GM12874 (cell line): ENCODE data around the gene PLCB1.

ENCODE experiments used
- TF ChIP-seq, protein P1 (sequence below): IDR thresholded peaks from 2 replicates; pipeline ENCODE4 v1.5.1; 2011; ENCODE audit warnings: low read depth, mild to moderate bottlenecking, control low read depth, low read length, moderate library complexity; ENCODE audit not compliant: insufficient read depth

PLCB1 gene

DNA sequence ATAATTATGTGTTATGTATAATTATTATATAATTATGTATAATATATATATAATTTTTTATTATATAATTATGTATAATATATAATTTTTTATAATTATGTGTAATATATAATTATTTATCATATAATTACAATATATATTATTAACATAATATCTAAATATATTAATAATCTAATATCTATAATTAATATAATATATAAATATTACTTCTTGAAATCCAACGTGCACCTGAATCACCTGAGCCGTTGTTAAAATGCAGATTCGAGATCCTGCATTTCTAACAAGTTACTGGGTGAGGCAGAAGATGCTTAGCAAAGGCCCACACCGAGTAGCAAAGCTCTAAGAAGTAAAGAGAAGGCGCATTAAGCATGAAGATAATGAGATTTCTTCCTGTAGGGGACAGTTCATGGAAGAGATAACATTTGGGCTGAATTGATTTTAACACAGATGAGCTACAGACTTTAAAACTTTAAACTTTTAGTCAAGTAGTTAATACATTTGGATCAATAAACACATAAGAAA lies 530.4 kb downstream of the PLCB1 start:
- TF ChIP-seq, protein P1, sequence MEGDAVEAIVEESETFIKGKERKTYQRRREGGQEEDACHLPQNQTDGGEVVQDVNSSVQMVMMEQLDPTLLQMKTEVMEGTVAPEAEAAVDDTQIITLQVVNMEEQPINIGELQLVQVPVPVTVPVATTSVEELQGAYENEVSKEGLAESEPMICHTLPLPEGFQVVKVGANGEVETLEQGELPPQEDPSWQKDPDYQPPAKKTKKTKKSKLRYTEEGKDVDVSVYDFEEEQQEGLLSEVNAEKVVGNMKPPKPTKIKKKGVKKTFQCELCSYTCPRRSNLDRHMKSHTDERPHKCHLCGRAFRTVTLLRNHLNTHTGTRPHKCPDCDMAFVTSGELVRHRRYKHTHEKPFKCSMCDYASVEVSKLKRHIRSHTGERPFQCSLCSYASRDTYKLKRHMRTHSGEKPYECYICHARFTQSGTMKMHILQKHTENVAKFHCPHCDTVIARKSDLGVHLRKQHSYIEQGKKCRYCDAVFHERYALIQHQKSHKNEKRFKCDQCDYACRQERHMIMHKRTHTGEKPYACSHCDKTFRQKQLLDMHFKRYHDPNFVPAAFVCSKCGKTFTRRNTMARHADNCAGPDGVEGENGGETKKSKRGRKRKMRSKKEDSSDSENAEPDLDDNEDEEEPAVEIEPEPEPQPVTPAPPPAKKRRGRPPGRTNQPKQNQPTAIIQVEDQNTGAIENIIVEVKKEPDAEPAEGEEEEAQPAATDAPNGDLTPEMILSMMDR, result no peak

DNA sequence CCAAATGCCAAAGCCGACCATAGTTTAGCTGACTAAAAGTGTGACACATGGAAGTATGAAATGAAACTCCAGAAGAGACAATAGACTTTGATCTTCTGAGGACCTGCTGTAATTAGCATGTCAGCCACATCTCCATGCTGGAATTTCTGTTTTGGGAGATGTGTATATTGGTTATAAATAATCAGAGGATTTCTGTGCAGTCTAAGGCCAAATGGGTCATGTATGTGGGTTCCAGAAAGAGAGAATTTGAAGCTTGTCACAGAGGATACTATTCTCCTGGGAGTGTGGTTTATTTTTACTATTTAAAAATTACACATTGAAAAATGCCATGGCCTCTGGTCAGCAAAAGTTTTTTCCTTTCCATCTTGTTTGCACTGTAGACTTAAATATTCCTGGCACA lies 531.4 kb downstream of the PLCB1 start:
- TF ChIP-seq, protein P1, result no peak

DNA sequence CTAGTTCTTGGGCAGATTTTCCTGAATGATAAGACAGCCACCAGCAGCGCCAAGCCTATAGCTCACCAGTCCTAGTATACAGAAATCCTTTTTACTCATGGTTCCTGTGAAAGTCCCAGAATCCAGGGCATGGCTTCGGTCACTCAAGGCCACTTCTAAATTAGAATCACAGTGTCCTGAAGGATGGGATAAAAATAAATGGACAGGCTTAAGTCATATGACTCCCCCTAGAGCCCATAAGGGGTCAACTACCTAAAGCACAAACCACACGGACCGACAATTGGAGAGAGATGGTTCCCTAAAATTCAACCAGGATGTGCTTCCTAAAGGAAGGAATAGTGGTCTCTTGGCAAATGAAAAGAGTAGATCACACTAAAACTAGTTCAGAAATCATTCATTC lies 532.7 kb downstream of the PLCB1 start:
- TF ChIP-seq, protein P1, result no peak

DNA sequence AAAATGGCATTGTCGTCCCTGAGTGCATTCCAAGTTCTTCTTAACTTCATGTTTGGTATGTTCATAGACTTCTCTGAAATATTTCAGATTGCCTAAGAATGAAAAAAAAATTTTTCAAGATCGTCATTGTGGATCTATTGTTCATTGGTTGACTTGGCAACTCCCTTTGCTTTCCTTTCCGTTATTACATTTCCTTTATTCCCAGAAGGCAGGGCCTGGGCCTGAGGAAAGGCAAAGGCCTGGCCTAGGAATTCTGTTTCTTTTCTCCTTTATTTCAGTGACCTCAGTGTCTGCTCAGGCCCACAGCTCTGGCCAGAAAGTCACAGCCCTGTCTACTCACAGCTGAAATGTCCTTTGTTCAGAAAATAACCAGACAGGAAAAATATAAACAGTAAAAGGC lies 535.2 kb downstream of the PLCB1 start:
- TF ChIP-seq, protein P1, result no peak

DNA sequence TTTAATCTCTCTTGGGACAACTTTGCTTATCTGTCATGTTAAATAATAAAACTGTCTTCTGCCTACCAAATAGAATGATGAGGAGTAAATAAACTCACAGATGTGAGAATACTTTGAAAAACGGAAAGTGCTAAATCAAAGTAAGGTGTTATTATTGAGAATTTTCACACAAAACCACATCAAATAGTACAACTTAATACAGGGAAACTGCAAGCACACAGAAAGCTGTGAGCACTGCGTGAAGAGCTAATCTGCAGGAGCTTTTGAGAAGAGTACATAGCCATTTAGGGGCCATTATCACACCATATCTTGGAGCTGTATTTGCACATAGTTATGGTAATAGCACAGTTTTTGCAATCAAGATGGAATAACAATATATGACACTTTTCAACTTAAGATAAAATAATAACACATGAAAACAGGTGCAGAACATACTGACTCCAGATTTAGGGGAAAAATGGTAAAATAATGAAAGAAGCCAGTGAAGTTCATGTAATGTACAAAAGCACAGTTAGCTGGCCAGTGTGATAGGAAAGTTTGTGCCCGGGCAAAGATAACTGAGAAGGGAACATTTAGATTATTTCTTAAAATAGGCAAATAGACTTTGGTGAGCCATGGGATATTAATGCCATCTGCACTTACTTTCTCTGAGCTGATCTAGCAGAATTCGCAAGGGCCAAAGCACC lies 538.3 kb downstream of the PLCB1 start:
- TF ChIP-seq, protein P1, result no peak

DNA sequence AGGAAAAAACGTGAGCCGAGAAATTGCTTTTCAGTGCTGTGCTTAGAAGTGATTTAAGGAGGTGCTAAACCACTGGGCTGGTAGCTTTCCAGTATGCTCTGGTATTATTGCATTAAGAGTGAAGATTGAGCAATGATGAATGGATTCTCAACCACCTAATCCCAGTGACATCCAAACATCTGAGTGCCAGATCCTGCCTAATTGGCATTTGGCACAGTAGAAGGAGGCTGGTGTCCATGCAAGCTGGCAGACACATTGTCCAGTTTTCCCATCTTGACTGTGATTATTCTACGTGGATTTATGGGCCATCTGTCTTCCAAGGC lies 538.8 kb downstream of the PLCB1 start:
- TF ChIP-seq, protein P1, result no peak

DNA sequence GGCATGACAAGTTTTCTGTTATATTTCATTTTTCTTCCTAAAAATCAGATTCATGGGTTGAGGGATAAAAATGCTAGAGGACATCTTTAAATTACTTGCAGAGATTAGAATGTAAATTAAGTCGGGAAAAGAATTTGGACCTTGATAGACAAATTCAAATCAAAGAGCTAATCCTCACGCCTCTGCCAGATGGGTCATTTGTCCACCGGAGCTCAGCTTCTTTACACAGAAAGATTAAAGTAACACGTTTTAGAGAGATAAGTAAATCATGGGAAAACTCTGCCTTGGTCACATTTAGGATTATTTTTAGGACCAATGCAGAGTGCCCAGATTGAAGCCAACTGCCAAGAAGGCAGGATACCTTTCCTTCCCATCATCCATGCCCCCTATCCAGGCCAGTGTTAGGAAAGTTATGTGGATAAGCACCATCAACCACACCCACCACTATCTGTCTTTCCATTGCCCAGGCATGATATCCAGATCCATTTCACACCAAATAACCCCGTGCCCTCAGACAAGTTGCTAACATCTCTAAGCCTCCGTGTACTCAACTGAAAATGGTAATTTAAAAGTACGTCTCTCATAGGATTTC lies 539.4 kb downstream of the PLCB1 start:
- TF ChIP-seq, protein P1, result no peak
